Type B pancreatic cell (in vitro differentiated cells): ENCODE results near the gene OOSP3. TPM values are rescaled to one million over a fixed set of nuclear protein-coding genes. Genes with fewer than 3 reads are reported as not detected.
"Not testable (repeated sequence)": the region's sequence is repeated elsewhere in the genome, so short reads cannot be mapped to it uniquely, and the experiment has no call there.

Source experiments
- DNase-seq: peaks from one replicate; pipeline ENCODE4 v3.0.0; 2021; ENCODE audit warnings: mixed read lengths; ENCODE audit not compliant: unreplicated experiment; ENCODE audit errors: extremely low spot score
- H3K27ac Mint-ChIP-seq: 2 replicates; pipeline ENCODE4 v1.8.0; 2021; ENCODE audit warnings: mild to moderate bottlenecking, mixed read lengths
- H3K27me3 Mint-ChIP-seq: 2 replicates; pipeline ENCODE4 v1.8.0; 2021; ENCODE audit warnings: mixed read lengths
- H3K36me3 Mint-ChIP-seq: 2 replicates; pipeline ENCODE4 v1.8.0; 2021; ENCODE audit warnings: mixed read lengths
- H3K4me1 Mint-ChIP-seq: one replicate; pipeline ENCODE4 v1.8.0; 2021; ENCODE audit warnings: mixed read lengths; ENCODE audit not compliant: unreplicated experiment
- H3K4me3 Mint-ChIP-seq: 2 replicates; pipeline ENCODE4 v1.8.0; 2021; ENCODE audit warnings: mild to moderate bottlenecking, mixed read lengths
- H3K9me3 Mint-ChIP-seq: 2 replicates; pipeline ENCODE4 v1.8.0; 2021; ENCODE audit warnings: mixed read lengths
- total RNA-seq: library from RNA; stranded (reverse); gene quantifications from 2 replicates; pipeline ENCODE4 v1.2.1, GENCODE V29; 2021; ENCODE audit warnings: low replicate concordance
- TF ChIP-seq, protein P1 (sequence below): fragments of 200-600 bp; sonication (generic); conservative IDR thresholded peaks from 2 replicates; pipeline ENCODE4 v1.5.0; 2021; ENCODE audit warnings: antibody characterized with exemption, mild to moderate bottlenecking

OOSP3 gene
- total RNA-seq, 1 donor from 2014 or later, result not detected

DNA sequence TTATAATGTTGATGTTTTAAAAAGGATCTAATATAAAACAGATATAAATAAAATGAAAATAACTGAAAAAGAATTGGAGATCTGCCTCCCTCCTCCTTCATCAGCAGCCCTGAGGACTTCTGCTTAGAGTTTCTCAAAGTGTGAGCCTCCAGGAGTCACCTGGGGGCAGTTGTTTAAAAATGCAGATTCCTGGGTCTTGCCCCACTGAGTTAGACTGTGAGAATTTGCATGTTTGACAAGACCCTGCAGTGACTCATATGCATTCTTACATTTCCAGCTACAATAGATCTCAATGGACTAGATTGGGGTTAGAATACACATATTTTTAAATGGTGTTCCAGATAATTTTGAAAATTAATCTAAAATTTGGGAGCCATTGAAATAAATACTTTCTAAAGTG, 798 bp upstream of the OOSP3 start:
- H3K27ac Mint-ChIP-seq, result no peak overlapping the region
- H3K9me3 Mint-ChIP-seq, result no peaks in the 10 kb centered on the region
- no peak overlapping the region for H3K4me3 Mint-ChIP-seq
- TF ChIP-seq, protein P1, sequence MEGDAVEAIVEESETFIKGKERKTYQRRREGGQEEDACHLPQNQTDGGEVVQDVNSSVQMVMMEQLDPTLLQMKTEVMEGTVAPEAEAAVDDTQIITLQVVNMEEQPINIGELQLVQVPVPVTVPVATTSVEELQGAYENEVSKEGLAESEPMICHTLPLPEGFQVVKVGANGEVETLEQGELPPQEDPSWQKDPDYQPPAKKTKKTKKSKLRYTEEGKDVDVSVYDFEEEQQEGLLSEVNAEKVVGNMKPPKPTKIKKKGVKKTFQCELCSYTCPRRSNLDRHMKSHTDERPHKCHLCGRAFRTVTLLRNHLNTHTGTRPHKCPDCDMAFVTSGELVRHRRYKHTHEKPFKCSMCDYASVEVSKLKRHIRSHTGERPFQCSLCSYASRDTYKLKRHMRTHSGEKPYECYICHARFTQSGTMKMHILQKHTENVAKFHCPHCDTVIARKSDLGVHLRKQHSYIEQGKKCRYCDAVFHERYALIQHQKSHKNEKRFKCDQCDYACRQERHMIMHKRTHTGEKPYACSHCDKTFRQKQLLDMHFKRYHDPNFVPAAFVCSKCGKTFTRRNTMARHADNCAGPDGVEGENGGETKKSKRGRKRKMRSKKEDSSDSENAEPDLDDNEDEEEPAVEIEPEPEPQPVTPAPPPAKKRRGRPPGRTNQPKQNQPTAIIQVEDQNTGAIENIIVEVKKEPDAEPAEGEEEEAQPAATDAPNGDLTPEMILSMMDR, result no peak
- DNase-seq, result no peak
- H3K36me3 Mint-ChIP-seq, result no peaks in the 10 kb centered on the region
- no peaks in the 10 kb centered on the region for H3K27me3 Mint-ChIP-seq
- H3K4me1 Mint-ChIP-seq, result no peaks in the 10 kb centered on the region

DNA sequence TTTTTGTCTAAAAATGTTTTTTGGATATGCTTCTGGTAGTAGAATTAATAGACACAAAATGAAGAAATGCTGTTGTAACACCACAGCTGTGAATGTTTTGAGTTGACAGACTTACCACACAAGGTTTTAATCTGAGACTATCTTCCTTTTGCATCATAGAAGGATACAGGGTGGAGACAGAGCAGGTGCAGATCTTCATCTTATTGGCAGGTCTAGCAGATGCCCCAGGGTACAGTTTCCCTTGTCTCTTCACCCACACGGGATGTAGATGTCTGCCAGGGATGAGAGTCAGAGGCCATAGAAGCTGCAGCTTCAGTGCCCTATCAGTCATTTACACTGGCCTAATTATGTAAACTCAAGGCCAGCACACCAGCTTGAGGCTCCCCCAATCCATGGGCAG, 985 bp downstream of the OOSP3 start:
- no peaks in the 10 kb centered on the region for H3K36me3 Mint-ChIP-seq
- no peaks in the 10 kb centered on the region for H3K9me3 Mint-ChIP-seq
- H3K4me3 Mint-ChIP-seq, result no peak overlapping the region
- H3K27ac Mint-ChIP-seq, result no peak overlapping the region
- H3K27me3 Mint-ChIP-seq, result no peaks in the 10 kb centered on the region
- TF ChIP-seq, protein P1, result no peak
- no peaks in the 10 kb centered on the region for H3K4me1 Mint-ChIP-seq
- no peak for DNase-seq

DNA sequence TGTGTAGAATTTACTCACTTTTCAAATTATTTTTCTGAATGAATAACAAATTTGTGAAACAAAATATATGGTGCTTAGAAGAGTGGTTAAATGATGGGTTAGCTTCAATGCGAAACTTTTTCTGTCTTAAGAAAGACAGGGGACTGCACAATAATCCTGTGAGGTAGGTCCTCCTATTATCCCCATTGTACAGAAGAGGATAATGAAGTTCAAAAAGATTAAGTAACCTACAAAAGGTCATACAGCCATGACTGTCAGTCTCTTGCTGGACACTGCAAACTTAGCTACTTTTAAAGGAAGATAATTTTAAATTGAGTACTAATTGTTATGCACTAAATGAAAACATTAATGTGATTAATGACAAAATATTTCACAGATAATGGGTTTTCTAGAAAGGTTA, 5.0 kb downstream of the OOSP3 start:
- no peak overlapping the region for H3K27ac Mint-ChIP-seq
- no peaks in the 10 kb centered on the region for H3K4me1 Mint-ChIP-seq
- H3K9me3 Mint-ChIP-seq, result no peaks in the 10 kb centered on the region
- H3K4me3 Mint-ChIP-seq, result no peak overlapping the region
- no peaks in the 10 kb centered on the region for H3K36me3 Mint-ChIP-seq
- TF ChIP-seq, protein P1, result no peak
- no peak for DNase-seq
- no peaks in the 10 kb centered on the region for H3K27me3 Mint-ChIP-seq

DNA sequence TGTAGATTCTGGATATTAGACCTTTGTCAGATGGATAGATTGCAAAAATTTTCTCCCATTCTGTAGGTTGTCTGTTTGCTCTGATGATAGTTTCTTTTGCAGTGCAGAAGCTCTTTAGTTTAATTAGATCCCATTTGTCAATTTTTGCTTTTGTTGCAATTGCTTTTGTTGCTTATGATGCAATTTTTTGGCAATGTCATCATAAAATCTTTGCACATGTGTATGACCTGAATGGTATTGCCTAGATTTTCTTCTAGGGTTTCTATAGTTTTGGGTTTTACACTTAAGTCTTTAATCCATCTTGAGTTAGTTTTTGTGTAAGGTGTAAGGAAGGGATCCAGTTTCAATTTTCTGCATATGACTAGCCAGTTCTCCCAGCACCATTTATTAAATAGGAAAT, 8.6 kb downstream of the OOSP3 start:
- not testable (repeated sequence) for DNase-seq, H3K27me3 Mint-ChIP-seq, H3K4me3 Mint-ChIP-seq, H3K36me3 Mint-ChIP-seq, H3K27ac Mint-ChIP-seq, H3K4me1 Mint-ChIP-seq, H3K9me3 Mint-ChIP-seq

DNA sequence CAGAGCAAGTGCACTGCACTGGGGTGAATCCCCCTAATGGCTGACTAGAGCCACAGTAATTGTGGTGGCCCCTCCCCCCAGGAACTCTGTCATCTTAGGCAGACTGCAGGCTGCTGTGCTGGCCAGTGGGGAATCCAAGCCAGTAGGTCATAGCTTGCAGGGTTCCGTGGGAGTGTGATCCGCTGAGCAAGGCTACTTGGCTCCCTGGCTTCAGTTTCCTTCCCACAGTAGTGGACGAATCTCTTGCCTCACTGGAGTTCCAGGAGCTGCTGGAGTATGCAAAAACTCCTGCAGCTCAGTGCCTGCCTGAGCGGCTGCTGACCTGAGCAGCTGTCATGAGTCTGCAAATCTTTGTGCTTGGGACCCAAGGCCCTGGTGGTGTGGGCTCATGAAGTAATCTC, 13.2 kb downstream of the OOSP3 start:
- H3K36me3 Mint-ChIP-seq, result no peaks in the 10 kb centered on the region
- no peak overlapping the region for H3K27ac Mint-ChIP-seq

DNA sequence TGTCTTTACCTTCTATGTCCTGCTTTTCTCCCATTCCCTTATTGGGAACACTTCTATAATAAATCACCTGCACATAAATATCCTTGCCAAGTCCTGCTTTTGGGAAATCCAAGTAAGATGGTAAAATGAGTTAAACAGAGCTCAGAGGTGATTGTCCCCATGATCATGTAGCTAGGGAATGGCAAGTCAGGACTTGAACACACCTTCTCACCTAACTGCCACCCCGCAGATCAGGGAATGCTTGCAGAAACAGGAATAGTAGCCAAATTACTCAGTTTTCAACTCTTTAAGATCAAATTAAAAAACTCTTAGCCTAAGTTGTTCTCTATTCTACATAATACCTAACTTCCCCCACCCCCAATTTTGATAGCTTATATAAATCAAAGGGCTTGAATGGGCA, 16.0 kb downstream of the OOSP3 start:
- Mint-ChIP-seq H3K27ac (no peak overlapping the region), H3K9me3 (peaks cover 4% of the 10 kb centered on the region), H3K36me3 (no peaks in the 10 kb centered on the region), H3K27me3 (no peaks in the 10 kb centered on the region), H3K4me3 (no peak overlapping the region), H3K4me1 (no peaks in the 10 kb centered on the region)
- no peak for DNase-seq
- TF ChIP-seq, protein P1, result no peak

More for the DNA sequence above, 13.2 kb downstream of the OOSP3 start:
- H3K27me3 Mint-ChIP-seq, result no peaks in the 10 kb centered on the region
- H3K9me3 Mint-ChIP-seq, result peaks cover 4% of the 10 kb centered on the region
- DNase-seq, result no peak
- H3K4me1 Mint-ChIP-seq, result no peaks in the 10 kb centered on the region
- TF ChIP-seq, protein P1, result no peak
- no peak overlapping the region for H3K4me3 Mint-ChIP-seq
